ENCODE data around the gene DNAJC19. TPM values are rescaled to one million over a fixed set of nuclear protein-coding genes. Genes with fewer than 3 reads are reported as not detected.
A peak's percentile ranks its signal among the peaks of the same experiment; 100 is the strongest.
"Not testable (repeated sequence)": the region's sequence is repeated elsewhere in the genome, so short reads cannot be mapped to it uniquely, and the experiment has no call there.

DNAJC19 gene
- 39.7 TPM for polyA plus RNA-seq (2012; ENCODE audit: low read depth, missing spikeins)

DNA sequence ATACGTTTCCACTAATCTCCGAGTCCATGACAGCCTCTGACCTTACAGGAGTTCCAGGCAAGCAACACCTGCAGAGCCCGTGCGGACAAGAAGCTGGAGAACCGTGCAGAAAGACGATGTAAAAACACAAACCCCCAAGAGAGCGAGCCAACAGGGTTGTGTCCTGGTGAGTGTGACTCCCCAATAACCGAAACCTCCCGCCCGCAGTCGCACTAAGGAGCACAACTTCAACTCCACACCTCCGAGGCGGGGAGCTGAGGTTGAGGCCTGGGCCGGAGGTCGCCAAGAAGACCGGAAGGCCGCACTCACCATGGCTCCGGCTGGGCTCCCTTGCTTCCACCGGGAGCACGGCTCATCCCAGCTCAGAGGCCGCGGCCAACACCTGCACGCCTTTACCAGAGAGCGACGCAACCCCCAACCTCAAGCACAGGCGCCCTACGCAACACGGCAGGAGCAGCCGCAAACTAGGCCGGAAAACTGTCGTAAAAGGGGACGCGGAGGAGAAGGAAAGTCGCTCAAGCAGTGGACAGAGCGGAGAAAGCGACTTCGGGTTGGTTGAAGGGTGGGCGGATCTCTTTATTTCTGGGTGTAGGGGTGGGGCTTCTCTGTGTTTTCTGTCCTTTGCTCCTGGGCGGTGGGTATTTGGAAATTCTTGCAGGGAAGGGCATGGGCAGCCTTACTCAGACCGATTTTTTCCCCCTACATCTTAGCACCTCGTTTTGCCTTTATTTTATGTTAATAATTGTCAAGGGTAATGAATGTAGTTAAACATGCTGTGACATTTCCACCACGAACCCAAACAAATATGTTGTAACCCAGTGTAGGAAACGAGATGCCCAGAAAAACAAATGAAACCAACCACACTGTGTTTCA lies at the start of gene DNAJC19:
Gene DNAJC19 (minus strand): TSS at position 446 of the 873 bp plus-strand sequence. CDS start 134 bp downstream, at position 312.
- peak; percentile 76 for TF ChIP-seq TAF1 (IDR thresholded peaks at IDR 0.05; ENCODE audit: low read depth, low read length)
- peak; percentile 92 for TF ChIP-seq POLR2AphosphoS5 (IDR thresholded peaks at IDR 0.05; ENCODE audit: low read depth, low read length)
- TF ChIP-seq SPI1 (IDR thresholded peaks at IDR 0.05; ENCODE audit: low read depth, low read length): no peak
- TF ChIP-seq PAX5 (IDR thresholded peaks at IDR 0.05; ENCODE audit: insufficient read depth, low read length, severe bottlenecking): no peak
- peak; percentile 49; the same call in 1 of the 2 replicates for TF ChIP-seq POU2F2 (IDR thresholded peaks at IDR 0.05; ENCODE audit: low read depth, low read length)
- peak; percentile 91 for TF ChIP-seq POLR2A (IDR thresholded peaks at IDR 0.05; ENCODE audit: low read depth, low read length)
- peak; percentile 66 for DNase-seq (ENCODE audit: insufficient read length, low spot score)
- peak; percentile 96 for FAIRE-seq

DNA sequence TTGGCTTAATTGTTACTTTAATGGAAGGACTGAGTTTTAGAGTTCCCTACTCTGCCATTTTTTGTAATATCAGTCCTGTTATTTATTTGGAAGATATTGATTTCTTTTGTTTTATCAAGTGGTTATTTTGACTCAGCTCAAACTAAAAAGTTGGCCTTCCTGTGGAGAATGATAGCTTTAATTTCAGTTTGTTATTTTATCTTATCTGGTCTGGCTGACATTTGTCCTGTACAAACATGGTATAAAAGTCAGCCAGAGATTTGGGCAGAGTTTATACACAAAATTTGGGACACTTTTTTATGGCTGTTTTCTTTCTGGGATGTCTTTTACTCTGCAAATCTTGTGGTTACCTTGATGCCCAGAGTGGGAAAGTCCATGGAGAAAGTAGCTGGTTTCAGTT lies 41.4 kb upstream of the DNAJC19 start:
- DNase-seq (ENCODE audit: insufficient read length, low spot score) (no peak), FAIRE-seq (no peak)
- TF ChIP-seq POLR2AphosphoS5 (IDR thresholded peaks at IDR 0.05; ENCODE audit: low read depth, low read length) (no peak), SPI1 (IDR thresholded peaks at IDR 0.05; ENCODE audit: low read depth, low read length) (no peak), POLR2A (IDR thresholded peaks at IDR 0.05; ENCODE audit: low read depth, low read length) (no peak), PAX5 (IDR thresholded peaks at IDR 0.05; ENCODE audit: insufficient read depth, low read length, severe bottlenecking) (no peak)

DNA sequence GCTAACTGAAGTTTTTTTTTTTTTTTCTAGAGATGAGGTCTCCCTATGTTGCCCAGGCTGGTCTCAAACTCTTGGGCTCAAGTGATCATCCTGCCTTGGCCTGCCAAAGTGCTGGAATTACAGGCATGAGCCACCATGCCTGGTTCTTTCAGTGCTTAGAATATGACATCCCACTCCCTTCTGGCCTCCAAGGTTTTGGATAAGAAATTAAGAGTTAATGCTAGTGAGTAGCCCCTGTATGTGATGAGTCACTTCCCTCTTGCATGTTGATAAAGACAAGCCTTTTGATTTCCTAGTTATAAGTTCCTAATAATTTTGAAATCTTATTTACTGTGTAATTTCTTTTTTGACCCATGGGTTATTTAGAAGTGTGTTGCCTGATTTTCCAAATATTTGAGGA lies 35.7 kb upstream of the DNAJC19 start:
- FAIRE-seq (no peak), DNase-seq (ENCODE audit: insufficient read length, low spot score) (no peak)
- TF ChIP-seq POLR2AphosphoS5 (IDR thresholded peaks at IDR 0.05; ENCODE audit: low read depth, low read length): no peak

DNA sequence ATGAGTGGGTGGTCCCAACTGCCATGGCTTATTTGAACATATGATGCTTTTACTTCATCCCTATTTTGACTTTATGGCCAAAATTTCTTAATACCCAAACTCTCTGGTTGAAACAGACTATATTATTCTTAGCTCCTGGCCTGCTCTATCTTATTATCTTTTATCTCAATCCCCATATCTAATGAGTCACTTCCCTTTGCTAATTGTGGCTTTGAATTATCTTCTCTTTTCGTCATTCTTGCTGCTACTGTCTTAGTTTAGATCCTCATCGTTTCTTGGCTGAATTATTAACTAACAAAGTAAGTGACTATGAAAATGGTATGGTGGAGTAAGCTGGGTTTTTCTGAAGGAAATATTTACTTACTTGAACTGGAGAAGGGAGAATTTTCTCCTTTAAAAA lies 28.2 kb upstream of the DNAJC19 start:
- FAIRE-seq (no peak), DNase-seq (ENCODE audit: insufficient read length, low spot score) (no peak)
- TF ChIP-seq PAX5 (IDR thresholded peaks at IDR 0.05; ENCODE audit: insufficient read depth, low read length, severe bottlenecking) (no peak), TAF1 (IDR thresholded peaks at IDR 0.05; ENCODE audit: low read depth, low read length) (no peak), SPI1 (IDR thresholded peaks at IDR 0.05; ENCODE audit: low read depth, low read length) (no peak), POLR2A (IDR thresholded peaks at IDR 0.05; ENCODE audit: low read depth, low read length) (no peak), POLR2AphosphoS5 (IDR thresholded peaks at IDR 0.05; ENCODE audit: low read depth, low read length) (no peak), POU2F2 (IDR thresholded peaks at IDR 0.05; ENCODE audit: low read depth, low read length) (no peak)

DNA sequence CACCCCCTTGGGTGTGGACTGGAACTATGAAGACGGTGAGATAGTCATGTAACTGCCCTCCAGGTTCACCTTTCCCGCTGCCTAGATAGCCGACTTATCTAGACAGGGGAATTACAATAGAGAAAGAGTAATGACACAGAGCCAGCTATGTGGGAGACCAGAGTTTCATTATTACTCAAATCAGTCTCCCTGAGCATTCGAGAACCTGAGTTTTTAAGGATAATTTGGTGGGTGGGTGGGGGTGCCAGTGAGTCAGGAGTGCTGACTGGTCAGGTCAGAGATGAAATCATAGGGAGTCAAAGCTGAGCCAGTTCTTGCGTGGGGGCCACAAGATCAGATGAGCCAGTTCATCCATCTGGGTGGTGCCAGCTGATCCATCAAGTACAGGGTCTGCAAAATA lies 19.7 kb upstream of the DNAJC19 start:
- FAIRE-seq (no peak), DNase-seq (ENCODE audit: insufficient read length, low spot score) (no peak)
- TF ChIP-seq POLR2A (IDR thresholded peaks at IDR 0.05; ENCODE audit: low read depth, low read length) (no peak), TAF1 (IDR thresholded peaks at IDR 0.05; ENCODE audit: low read depth, low read length) (no peak), SPI1 (IDR thresholded peaks at IDR 0.05; ENCODE audit: low read depth, low read length) (no peak), POU2F2 (IDR thresholded peaks at IDR 0.05; ENCODE audit: low read depth, low read length) (no peak), PAX5 (IDR thresholded peaks at IDR 0.05; ENCODE audit: insufficient read depth, low read length, severe bottlenecking) (no peak), POLR2AphosphoS5 (IDR thresholded peaks at IDR 0.05; ENCODE audit: low read depth, low read length) (no peak)

DNA sequence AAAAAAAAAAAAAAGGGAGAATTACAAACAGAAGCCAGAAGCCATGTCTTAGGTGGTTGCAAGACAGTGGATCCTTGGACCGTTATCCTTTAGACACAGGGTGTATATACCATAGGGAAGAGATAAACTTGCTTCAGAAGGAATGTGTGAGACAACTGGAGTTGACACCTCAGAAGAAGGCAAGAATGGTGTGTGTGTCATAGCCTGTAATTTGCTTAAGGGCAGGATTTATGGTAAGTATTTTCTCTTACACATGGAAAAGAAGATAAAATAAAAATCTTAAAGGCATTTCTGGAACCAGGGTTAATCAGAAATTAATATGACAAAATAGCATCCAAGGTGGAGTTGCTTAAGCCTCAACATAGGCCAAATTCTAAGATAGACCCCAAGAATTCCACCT lies 19.3 kb upstream of the DNAJC19 start:
- no peak for FAIRE-seq
- no peak for DNase-seq (ENCODE audit: insufficient read length, low spot score)
- TF ChIP-seq TAF1 (IDR thresholded peaks at IDR 0.05; ENCODE audit: low read depth, low read length): no peak

DNA sequence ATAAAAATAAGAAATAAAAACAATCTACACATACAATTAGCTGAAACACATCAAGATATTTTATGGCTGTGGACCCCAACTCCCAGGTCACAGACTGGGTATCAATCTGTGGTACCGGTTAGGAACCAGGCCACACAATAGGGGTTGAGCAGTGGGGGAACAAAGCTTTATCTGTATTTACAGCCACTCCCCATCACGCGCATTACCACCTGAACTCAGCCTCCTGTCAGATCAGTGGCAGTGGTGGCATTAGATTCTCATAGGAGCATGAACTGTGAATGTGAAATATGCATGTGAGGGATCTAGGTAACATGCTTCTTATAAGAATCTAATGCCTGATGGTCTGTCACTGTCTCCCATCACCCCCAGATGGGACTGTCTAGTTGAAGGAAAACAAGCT lies 17.7 kb upstream of the DNAJC19 start:
- TF ChIP-seq PAX5 (IDR thresholded peaks at IDR 0.05; ENCODE audit: insufficient read depth, low read length, severe bottlenecking): no peak
- TF ChIP-seq POU2F2 (IDR thresholded peaks at IDR 0.05; ENCODE audit: low read depth, low read length): no peak
- TF ChIP-seq SPI1 (IDR thresholded peaks at IDR 0.05; ENCODE audit: low read depth, low read length): no peak
- TF ChIP-seq TAF1 (IDR thresholded peaks at IDR 0.05; ENCODE audit: low read depth, low read length): no peak
- no peak for TF ChIP-seq POLR2A (IDR thresholded peaks at IDR 0.05; ENCODE audit: low read depth, low read length)
- no peak for TF ChIP-seq POLR2AphosphoS5 (IDR thresholded peaks at IDR 0.05; ENCODE audit: low read depth, low read length)
- FAIRE-seq (no peak), DNase-seq (ENCODE audit: insufficient read length, low spot score) (no peak)

DNA sequence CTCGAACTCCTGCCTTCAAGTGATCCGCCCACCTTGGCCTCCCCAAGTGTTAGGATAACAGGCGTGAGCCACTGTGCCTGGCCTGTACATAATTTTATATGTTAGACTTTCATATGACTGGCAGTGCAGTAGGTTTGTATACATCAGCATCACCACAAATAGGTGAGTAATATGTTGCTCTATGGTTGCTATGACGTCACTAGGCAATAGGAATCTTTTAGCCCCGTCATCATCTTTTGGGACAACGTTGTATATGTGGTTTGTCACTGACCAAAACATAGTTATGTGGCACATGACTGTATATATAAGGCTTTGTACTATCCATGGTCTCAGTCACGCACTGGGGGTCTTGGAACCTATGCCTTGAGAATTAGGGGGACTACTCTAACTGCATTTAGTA lies 17.0 kb upstream of the DNAJC19 start:
- no peak for TF ChIP-seq POLR2AphosphoS5 (IDR thresholded peaks at IDR 0.05; ENCODE audit: low read depth, low read length)
- no peak for TF ChIP-seq TAF1 (IDR thresholded peaks at IDR 0.05; ENCODE audit: low read depth, low read length)
- no peak for TF ChIP-seq POLR2A (IDR thresholded peaks at IDR 0.05; ENCODE audit: low read depth, low read length)
- TF ChIP-seq PAX5 (IDR thresholded peaks at IDR 0.05; ENCODE audit: insufficient read depth, low read length, severe bottlenecking): no peak
- no peak for TF ChIP-seq POU2F2 (IDR thresholded peaks at IDR 0.05; ENCODE audit: low read depth, low read length)
- no peak for TF ChIP-seq SPI1 (IDR thresholded peaks at IDR 0.05; ENCODE audit: low read depth, low read length)
- FAIRE-seq: no peak
- no peak for DNase-seq (ENCODE audit: insufficient read length, low spot score)

DNA sequence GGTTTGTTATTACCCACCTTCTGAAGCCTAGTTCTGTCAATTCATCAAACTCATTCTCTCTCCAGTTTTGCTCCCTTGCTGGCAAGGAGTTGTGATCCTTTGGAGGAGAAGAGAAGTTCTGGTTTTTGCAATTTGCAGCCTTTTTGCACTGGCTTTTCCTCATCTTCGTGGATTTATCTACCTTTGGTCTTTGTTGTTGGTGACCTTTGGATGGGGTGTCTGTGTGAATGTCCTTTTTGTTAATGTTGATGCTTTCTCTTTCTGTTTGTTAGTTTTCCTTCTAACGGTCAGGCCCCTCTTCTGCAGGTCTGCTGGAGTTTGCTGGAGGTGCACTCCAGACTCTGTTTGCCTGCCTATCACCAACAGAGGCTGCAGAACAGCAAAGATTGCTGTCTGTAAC lies 13.9 kb upstream of the DNAJC19 start:
- not testable (repeated sequence) for FAIRE-seq; DNase-seq (ENCODE audit: insufficient read length, low spot score)

DNA sequence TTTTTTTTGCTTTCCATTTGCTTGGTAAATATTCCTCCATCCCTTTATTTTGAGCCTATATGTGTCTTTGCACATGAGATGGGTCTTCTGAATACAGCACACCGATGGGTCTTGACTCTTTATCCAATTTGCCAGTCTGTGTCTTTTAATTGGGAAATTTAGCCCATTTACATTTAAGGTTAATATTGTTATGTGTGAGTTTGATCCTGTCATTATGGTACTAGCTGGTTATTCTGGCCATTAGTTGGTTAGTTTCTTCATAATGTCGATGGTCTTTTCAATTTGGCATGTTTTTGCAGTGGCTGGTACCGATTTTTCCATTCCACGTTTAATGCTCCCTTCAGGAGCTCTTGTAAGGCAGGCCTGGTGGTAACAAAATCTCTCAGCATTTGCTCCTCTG lies 12.8 kb upstream of the DNAJC19 start:
- not testable (repeated sequence) for FAIRE-seq; DNase-seq (ENCODE audit: insufficient read length, low spot score)

DNA sequence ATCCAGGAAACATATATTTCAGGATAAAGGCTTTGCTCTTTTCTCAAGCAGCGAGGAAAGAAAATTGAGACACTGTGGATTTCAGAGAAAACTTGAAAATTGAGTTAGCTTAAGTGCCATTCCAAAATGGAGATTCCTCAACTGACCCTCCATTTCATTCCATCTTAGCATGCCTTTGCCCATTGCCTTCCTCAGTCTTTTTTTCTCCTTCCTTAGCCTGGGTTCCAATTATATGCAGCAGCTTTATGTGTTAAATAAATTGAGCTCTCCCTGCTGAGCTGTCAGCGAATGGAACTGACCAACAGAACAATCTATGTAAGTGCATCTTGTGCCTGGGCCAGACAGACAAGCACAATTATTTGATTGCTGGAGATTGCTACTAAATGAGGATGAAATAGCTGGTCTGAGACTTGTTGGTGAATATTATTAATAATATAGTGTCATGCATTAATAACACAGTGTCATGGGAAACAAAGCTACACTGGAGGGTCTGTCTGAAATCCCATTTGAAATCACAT lies 6.9 kb upstream of the DNAJC19 start:
- FAIRE-seq (no peak), DNase-seq (ENCODE audit: insufficient read length, low spot score) (no peak)
- TF ChIP-seq POU2F2 (IDR thresholded peaks at IDR 0.05; ENCODE audit: low read depth, low read length) (no peak), PAX5 (IDR thresholded peaks at IDR 0.05; ENCODE audit: insufficient read depth, low read length, severe bottlenecking) (no peak), POLR2A (IDR thresholded peaks at IDR 0.05; ENCODE audit: low read depth, low read length) (no peak), POLR2AphosphoS5 (IDR thresholded peaks at IDR 0.05; ENCODE audit: low read depth, low read length) (no peak), TAF1 (IDR thresholded peaks at IDR 0.05; ENCODE audit: low read depth, low read length) (no peak), SPI1 (IDR thresholded peaks at IDR 0.05; ENCODE audit: low read depth, low read length) (no peak)
